ENCODE results near the gene PCDH12.

DNA sequence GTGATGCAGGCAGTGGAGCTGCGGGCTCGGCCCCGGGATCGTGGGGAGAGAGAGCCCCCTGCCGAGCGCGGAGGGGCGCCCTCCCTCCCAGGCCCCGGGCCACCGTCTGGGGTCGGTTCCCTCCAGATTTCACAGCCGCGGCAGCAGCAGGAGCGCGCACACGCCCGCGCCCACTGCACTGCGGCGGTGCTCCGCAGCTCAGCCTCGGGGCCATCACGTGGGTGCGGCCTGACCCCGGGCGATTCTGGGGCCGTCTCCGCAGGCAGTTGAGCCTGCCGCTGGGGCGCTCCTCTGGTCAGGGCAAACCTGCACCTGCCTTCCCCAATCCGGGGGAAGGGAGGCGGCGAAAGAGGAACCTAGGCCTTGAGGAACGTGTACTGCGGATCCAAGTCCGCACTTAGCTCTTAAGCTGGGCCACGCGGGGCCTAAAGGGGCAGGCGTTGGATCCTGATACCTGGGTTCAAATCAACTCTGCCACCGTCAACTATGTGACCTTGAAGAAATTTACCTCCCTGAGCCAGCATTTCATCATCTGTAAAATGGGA lies 43.7 kb downstream of the PCDH12 start:
- TF ChIP-seq, protein P1, sequence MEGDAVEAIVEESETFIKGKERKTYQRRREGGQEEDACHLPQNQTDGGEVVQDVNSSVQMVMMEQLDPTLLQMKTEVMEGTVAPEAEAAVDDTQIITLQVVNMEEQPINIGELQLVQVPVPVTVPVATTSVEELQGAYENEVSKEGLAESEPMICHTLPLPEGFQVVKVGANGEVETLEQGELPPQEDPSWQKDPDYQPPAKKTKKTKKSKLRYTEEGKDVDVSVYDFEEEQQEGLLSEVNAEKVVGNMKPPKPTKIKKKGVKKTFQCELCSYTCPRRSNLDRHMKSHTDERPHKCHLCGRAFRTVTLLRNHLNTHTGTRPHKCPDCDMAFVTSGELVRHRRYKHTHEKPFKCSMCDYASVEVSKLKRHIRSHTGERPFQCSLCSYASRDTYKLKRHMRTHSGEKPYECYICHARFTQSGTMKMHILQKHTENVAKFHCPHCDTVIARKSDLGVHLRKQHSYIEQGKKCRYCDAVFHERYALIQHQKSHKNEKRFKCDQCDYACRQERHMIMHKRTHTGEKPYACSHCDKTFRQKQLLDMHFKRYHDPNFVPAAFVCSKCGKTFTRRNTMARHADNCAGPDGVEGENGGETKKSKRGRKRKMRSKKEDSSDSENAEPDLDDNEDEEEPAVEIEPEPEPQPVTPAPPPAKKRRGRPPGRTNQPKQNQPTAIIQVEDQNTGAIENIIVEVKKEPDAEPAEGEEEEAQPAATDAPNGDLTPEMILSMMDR (IDR thresholded peaks at IDR 0.05) = peak; percentile 30
- no peak for TF ChIP-seq EZH2 (IDR thresholded peaks at IDR 0.05; ENCODE audit: borderline replicate concordance, insufficient read depth, low read depth, low read length, poor library complexity, severe bottlenecking)
